MM.1S (cell line): ENCODE measurements around the gene CHCHD3.

ENCODE experiments used
- EZH2 ChIP-seq: fragments of 300-600 bp; sonication (generic); optimal IDR thresholded peaks from 2 replicates; pipeline ENCODE3; 2017; ENCODE audit warnings: low read depth, mild to moderate bottlenecking, antibody characterized with exemption, low read length, mixed read lengths
- TF ChIP-seq, protein P1 (sequence below): fragments of 300-600 bp; sonication (generic); IDR thresholded peaks from 2 replicates; pipeline ENCODE4 v1.5.1; 2016; ENCODE audit warnings: antibody characterized with exemption, low read length, mixed read lengths

- TF ChIP-seq, protein P1, sequence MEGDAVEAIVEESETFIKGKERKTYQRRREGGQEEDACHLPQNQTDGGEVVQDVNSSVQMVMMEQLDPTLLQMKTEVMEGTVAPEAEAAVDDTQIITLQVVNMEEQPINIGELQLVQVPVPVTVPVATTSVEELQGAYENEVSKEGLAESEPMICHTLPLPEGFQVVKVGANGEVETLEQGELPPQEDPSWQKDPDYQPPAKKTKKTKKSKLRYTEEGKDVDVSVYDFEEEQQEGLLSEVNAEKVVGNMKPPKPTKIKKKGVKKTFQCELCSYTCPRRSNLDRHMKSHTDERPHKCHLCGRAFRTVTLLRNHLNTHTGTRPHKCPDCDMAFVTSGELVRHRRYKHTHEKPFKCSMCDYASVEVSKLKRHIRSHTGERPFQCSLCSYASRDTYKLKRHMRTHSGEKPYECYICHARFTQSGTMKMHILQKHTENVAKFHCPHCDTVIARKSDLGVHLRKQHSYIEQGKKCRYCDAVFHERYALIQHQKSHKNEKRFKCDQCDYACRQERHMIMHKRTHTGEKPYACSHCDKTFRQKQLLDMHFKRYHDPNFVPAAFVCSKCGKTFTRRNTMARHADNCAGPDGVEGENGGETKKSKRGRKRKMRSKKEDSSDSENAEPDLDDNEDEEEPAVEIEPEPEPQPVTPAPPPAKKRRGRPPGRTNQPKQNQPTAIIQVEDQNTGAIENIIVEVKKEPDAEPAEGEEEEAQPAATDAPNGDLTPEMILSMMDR, result no peak
- TF ChIP-seq EZH2, result no peak
Measured at GRCh38 chr7:132742189-132742612, 339.7 kb downstream of the CHCHD3 start.
